KOPT-K1 (cell line): ENCODE data around the gene RPRM.
"Not testable (repeated sequence)": the region's sequence is repeated elsewhere in the genome, so short reads cannot be mapped to it uniquely, and the experiment has no call there.

Experiments used
- H3K27ac ChIP-seq: fragments of 200-600 bp; sonication (generic); 2 replicates; pipeline ENCODE4 v1.5.1; 2016; ENCODE audit warnings: antibody characterized with exemption, mild to moderate bottlenecking, low read depth, low read length; ENCODE audit not compliant: poor library complexity, severe bottlenecking
- H3K36me3 ChIP-seq: fragments of 200-600 bp; sonication (generic); 2 replicates; pipeline ENCODE4 v1.5.1; 2017; ENCODE audit warnings: antibody characterized with exemption, mild to moderate bottlenecking, low read length, moderate library complexity; ENCODE audit not compliant: insufficient read depth
- H3K9me3 ChIP-seq: fragments of 200-600 bp; sonication (generic); 2 replicates; pipeline ENCODE4 v1.5.1; 2017; ENCODE audit warnings: antibody characterized with exemption, low read length, mild to moderate bottlenecking; ENCODE audit not compliant: insufficient read depth, poor library complexity, severe bottlenecking

RPRM gene

DNA sequence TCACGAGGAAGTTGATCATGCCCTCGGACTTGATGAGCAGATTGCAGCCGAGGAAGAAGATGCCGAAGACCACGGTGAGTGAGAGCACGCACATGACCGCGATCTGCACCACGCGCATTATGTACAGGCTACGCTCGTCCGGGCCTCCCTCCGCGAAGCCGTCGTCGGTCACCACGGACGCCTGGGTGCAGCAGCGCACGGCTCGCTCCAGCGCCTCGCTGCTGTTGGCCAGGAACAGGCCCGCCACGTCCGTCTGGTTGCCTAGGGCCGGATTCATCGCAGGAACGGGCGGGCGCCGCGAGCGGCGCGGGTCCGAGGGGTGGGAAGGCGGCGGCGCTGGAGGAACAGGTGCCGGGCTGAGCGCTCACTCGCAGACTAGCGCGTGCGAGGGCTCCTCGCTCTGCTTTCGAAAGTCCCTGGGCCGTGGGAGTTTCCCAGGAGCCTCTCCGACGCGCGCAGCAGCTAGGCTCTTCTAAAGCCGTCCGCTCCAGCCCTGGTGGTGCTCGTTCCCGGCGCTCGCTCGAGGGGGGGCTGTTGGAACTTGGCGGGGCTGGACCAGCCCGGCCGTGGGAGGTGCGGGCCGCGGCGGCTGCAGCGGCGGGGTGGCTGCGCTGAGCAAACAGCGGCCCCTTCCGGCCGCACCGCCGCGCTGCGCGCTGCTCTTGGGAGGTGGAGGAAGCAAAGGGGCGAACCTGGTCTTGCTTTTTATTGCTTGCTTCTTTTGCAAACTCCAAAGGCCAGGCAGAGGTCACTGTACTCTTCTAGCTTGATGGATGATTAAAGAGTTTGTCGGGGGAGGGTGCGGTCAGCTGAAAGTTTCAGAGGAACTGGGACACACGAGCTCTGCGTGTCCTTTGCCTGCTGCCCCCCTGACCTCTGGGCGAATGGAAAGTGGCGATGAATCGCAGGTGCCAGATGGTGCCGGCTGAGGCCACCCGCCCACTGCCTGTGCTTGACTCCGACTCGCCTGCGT is at the start of gene RPRM:
Gene RPRM (minus strand): TSS at position 474 of the 973 bp plus-strand sequence. CDS start 197 bp downstream, at position 277.
- Histone ChIP-seq H3K36me3 (no peaks in the 10 kb centered on the region), H3K9me3 (peaks cover 21% of the 10 kb centered on the region), H3K27ac (no peak within 1 kb of the TSS)

DNA sequence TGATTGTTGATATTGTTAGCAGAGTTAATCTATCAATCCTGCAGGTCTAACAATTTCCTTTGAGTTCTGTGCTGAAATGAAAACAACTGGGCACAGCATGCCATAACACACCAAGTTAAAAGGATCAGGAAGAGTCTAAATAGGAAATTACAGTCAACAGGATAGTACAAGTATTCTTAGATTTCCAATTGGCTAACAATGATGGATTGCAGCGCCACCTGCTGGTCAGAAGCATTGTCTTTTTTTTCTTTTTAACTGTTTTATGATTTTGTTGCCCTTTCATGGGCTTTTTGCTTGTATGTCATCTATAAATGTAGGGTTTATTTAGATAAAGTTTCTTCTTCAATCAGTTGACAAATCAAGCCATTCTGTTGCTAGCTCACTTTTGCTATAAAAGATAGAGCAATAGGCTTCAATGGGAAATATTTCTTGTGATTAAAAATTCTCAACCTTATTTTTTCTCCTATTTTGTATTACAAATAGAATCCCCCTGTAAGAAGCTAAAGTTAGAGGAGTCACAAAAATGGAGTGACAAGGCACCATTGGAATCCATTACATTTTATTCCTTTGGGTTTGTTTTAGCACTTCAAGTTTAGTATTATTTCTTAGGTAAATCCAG is 40.8 kb upstream of the RPRM start:
- no peaks in the 10 kb centered on the region for H3K36me3 ChIP-seq
- no peak overlapping the region for H3K27ac ChIP-seq
- no peaks in the 10 kb centered on the region for H3K9me3 ChIP-seq

DNA sequence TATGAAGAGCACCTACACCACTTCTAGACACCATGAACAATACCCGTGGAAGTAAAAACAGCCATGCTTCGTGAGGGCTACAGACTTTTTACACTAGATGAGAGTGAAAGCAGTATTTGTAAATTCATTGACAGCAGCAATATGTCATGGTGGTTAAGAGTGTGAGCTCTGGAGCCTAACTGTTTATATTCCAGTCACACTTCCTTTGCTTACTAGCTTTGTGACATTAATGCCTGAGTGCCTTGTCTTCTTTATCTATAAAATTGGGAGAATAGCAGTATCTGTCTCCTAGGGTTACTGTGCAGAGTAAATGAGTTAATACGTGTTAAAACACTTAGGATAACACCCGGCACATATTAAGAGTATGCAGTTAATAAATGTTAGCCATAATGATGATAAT is 33.8 kb upstream of the RPRM start:
- no peak overlapping the region for H3K27ac ChIP-seq
- peaks cover 16% of the 10 kb centered on the region for H3K9me3 ChIP-seq
- H3K36me3 ChIP-seq, result no peaks in the 10 kb centered on the region

DNA sequence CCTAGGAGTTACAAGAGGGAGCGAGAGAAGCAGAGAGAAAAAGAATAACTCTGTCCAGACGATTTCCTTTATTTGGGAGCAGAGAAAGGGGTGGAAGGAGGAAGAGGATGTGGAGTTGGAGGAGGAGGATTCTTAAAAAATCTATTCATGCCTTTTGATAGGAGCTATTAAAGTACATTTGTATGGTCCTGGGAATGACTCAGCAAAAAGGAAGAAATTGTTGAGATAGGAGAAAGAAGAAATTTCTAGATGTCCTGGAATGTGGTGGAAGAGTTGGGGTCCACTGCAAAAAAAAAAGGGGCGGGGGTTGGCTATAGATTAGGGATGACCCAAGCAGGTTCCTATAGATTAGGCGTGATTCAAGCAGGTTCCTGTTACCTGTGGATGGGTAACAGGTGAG is 32.4 kb upstream of the RPRM start:
- Histone ChIP-seq H3K36me3 (no peaks in the 10 kb centered on the region), H3K27ac (no peak overlapping the region), H3K9me3 (peaks cover 24% of the 10 kb centered on the region)

DNA sequence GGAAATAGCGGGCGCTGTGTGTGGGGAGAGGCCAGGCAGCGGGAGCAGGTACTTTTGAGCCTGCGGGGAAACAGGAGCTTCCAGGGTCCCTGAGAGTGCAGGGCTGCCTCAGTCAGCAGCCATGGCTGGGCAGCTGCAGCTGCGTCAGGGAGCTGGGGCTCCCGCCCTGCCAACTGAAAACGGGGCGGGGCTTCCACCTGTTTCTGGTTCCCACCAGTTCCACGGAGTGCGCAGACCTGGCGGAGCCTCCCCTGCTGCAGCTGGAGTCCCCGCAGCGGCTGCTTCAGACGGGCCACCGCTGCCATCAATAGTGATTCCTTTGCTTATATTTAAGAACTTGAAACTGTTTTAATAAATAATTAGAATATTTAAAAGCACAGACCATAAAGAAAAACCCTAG is 30.6 kb upstream of the RPRM start:
- peaks cover 26% of the 10 kb centered on the region for H3K9me3 ChIP-seq
- no peak overlapping the region for H3K27ac ChIP-seq
- H3K36me3 ChIP-seq, result no peaks in the 10 kb centered on the region

DNA sequence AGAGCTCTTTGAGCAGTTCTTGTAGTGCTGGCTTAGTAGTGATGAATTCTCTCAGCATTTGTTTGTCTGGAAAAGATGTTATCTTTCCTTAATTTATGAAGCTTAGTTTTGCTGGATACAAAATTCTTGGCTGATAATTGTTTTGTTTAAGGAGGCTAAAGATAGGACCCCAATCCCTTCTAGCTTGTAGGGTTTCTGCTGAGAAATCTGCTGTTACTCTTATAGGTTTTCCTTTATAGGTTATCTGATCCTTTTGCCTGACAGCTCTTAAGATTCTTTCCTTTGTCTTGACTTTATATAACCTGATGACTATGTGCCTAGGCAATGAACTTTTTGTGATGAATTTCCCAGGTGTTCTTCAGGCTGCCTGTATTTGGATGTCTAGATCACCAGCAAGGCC is 27.9 kb upstream of the RPRM start:
- H3K9me3 ChIP-seq, result peaks cover 26% of the 10 kb centered on the region
- not testable (repeated sequence) for H3K36me3 ChIP-seq, H3K27ac ChIP-seq

DNA sequence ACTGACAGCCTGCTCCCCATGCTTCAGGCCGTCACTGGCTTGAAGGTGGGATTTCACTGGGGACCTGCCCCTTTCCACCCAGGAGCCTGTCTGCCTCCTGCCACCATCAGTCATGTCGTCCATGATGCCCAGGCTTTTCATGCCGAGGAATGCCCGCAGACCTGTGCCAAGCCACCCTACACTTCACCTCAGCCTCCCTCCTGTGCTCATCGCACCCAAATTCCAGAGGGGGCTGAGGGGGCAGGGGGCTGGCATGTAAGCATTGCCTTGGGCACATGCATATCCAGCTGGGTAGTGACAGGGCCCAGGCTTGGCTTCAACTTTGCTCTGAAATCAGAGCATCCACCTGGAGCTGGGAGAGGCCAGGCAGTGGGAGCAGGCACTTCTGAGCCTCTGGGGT is 20.9 kb upstream of the RPRM start:
- H3K27ac ChIP-seq, result no peak overlapping the region
- no peaks in the 10 kb centered on the region for H3K36me3 ChIP-seq
- H3K9me3 ChIP-seq, result no peaks in the 10 kb centered on the region

DNA sequence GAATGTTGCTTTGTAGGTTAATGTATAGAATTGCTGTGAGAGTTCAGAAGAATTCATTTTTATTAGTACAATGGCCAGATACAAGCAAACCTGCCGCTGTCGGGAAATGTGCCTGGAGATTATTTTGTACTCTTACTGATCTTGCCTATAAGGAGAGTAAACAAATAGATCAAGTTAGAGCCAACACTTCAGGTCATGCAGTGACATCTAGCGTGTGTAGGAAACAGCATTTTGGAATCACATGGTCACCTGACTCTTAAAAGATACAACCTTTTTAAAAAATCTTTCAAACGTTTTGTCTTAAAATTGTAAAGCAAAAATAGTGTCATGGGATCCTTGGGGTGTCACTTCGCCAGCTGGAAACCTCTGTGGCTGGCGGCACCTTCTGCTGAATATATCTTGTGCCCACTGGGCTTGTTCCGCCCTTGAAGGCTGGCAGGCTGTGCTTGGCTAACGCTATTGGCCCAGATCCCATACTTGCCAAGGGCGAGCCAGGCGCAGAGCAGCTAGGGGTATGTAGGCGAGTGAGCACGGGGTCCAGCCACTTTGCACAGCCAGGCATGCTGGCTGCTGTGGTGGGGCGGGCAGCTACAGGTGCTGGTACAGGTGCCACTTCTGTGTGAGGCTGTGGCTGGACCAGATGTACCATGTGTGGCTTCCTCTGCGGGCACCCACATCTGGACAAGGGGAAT is 19.5 kb upstream of the RPRM start:
- H3K9me3 ChIP-seq, result no peaks in the 10 kb centered on the region
- no peaks in the 10 kb centered on the region for H3K36me3 ChIP-seq
- H3K27ac ChIP-seq, result no peak overlapping the region

DNA sequence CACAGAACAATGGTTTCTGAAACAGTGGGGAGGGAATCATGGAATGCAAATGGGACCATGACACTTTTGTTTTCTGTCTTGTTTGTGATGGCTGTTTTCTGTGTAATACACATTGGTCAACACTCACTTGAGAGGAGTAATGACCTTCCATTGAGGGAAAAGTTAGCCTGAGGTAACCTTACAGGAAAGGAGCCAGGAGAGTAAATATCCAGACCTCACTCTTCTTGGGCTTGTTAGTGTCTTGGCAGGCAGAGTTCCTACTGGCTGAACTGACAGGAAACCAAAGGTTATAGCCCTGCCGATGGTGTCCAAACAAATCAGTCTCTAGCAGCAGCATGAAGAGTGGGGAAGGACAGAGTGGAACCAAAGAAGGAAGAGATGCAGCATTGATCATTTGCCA is 17.2 kb upstream of the RPRM start:
- H3K9me3 ChIP-seq, result no peaks in the 10 kb centered on the region
- no peak overlapping the region for H3K27ac ChIP-seq
- no peaks in the 10 kb centered on the region for H3K36me3 ChIP-seq

DNA sequence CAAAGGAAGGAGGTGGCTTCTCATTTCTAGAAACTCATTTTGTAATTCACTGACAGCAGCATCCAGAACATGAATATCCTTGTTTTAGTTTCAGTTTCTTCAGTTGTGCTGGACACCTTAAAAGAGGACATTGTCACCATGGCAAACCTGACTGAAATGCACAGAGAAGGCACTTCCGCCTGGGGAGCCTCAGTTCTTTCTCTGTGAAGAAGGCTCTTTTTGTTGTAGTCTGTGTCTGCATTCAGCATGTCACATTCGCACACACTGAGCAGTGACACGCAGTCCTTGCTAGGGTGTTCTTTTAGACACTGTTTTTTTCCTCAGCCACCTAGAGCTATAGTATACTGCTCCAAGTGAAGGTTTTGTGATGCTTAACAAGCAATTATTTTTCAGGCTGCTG is 9.5 kb upstream of the RPRM start:
- Histone ChIP-seq H3K27ac (no peak overlapping the region), H3K9me3 (no peaks in the 10 kb centered on the region), H3K36me3 (no peaks in the 10 kb centered on the region)

DNA sequence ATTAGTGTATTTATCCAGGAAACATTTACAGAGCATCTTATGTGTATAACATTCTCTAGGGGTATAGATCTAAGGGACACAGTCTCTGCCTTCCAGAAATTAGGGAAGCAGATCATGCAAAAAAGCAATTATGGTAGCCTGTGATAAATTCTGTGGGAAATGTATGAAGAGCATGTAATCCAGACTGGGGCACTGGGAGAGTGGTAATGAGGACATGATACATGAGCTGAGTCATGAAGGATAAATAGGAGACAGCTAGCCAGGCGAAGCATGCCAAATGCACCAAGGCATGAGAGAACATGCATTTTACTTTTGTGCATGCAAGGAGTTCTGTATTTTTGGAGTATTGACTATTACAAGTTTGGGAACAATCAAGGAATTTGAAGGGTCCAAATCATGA is 8.9 kb upstream of the RPRM start:
- H3K36me3 ChIP-seq, result no peaks in the 10 kb centered on the region
- H3K9me3 ChIP-seq, result no peaks in the 10 kb centered on the region
- H3K27ac ChIP-seq, result no peak overlapping the region

DNA sequence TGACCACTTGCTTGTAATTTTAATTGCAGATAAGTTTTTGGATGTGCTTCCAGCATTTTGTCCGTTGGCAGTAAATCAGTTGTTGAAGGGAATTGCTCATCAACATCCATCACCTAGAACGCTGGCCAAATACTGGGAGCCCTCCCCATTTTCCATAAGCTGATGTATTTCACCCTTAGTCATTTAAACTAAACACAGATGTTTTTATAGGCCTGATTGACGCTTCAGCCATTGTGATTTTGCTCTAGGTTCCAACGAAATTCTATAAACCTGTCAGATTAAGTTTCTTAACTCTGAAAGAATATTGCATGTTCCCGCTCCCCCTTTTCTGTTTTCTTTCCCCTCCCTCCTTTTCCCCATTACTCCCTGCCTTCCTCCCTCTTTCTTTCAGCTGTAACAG is 1.0 kb upstream of the RPRM start:
- Histone ChIP-seq H3K36me3 (no peaks in the 10 kb centered on the region), H3K9me3 (peaks cover 21% of the 10 kb centered on the region), H3K27ac (no peak overlapping the region)

DNA sequence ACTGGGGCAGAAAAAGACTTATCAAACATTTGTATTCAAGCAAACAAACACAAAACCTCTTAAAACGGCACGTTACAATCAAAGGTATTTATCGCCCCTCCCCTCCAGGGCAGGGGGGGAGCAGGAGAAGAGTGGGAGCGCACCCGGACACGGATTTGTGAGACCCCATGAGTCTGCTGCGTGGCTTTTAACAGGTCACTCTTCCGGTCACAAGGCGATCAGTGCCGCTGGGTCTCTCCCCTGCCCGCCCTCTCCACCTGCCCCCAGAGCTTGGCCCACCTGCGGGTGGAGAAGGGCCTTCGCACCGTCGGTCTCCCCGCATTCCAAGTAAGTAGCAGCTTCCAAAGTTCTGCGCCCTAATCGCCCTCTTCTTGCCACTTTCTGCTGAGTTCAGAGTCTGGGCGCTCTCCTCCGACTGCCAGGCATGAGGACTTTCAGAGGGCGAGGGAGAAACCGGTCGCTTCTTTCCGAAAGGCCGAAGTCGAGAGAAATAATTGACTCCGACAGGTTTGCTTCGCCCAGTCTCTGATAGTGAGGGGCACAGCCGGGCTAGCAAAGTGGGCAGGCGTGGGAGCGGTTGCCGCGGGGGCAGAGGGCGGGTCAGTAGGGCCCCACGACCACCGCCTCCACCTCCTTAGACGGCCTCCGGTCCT is 800 bp downstream of the RPRM start:
- no peak overlapping the region for H3K27ac ChIP-seq
- H3K9me3 ChIP-seq, result peaks cover 21% of the 10 kb centered on the region
- H3K36me3 ChIP-seq, result no peaks in the 10 kb centered on the region

DNA sequence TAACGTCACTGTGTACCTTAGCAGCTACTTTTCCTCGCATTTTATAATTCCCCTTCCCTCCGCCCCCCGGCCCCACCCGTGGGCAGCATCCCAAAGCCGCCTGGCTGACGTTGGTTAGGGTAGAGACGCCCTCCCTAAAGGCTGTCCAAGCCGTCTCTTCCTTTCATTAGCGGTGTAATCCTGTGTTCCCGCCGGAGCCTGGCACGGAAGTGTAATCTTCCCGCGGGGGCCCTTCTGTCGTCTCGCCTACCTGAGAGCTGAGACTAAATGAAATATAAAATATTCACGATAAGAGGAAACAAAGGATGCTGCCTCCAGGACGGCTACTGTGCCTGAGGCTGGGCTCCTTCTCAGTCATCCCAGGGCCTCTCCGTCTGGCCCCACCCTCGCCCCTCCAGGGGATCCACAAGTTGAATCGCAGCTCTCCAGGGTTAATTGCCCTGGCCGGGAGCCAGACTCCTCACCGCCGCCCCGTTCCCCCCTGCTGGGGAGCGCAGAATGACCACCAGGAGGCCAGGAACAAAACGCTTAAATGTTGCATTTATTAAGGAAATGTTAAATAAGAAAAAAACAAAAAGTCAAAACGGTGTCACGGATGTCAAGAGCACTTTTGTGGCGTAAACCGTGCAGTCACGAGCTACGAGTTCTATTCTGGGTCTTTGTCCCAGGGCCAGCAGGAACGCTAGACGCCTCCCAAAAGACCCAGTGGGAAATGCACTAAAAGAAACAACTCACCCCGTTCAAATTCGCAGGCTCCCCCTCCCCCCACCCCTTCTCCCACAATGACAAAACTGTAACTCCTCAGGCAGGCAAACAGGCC is 1.5 kb downstream of the RPRM start:
- peaks cover 21% of the 10 kb centered on the region for H3K9me3 ChIP-seq
- H3K36me3 ChIP-seq, result no peaks in the 10 kb centered on the region
- H3K27ac ChIP-seq, result no peak overlapping the region
